HepG2 (cell line): ENCODE measurements around the gene UBL5. TPM values are rescaled to one million over a fixed set of nuclear protein-coding genes. Genes with fewer than 3 reads are reported as not detected.

ENCODE experiments used
- ATAC-seq: fragments of 200-7000 bp; cut with Tn5 transposase; 3 replicates; pipeline ENCODE4 v1.9.1; 2020; ENCODE audit warnings: mild to moderate bottlenecking, moderate library complexity
- BruUV-seq: library from RNA; stranded (reverse); fragments of 400-500 nt; replicated peaks from 2 replicates; lab custom pipeline; 2021; lab: Mats Ljungman, UMichigan
- CTCF ChIA-PET: fragments of 300-600 bp; formaldehyde crosslinking; extraction: SDS; loops from one replicate; lab custom pipeline; 2021; ENCODE audit warnings: low total read pairs, inconsistent platforms, low intra/inter-chr PET ratio; lab: Yijun Ruan, JAX
- POLR2A ChIA-PET: fragments of 350-600 bp; sonication (Branson Sonifier 250); formaldehyde crosslinking; loops from one replicate; lab custom pipeline; 2020; ENCODE audit warnings: antibody characterized with exemption, inconsistent platforms; lab: Yijun Ruan, JAX
- DNase-seq: peaks from one replicate; pipeline ENCODE4 v3.0.0-alpha.2; 2015; ENCODE audit warnings: low spot score
- FAIRE-seq: peaks from 3 replicates; lab custom pipeline; 2011; peaks lifted over from hg19 to GRCh38; lab: Jason Lieb, UNC
- H2AFZ ChIP-seq: one replicate; pipeline ENCODE4 v1.6.1; 2011; ENCODE audit warnings: low read length, inconsistent platforms
- H3K27ac ChIP-seq: fragments of 300-600 bp; 3 replicates; pipeline ENCODE4 v1.8.0; 2011; ENCODE audit warnings: mixed run types, mild to moderate bottlenecking, mixed read lengths, low read length, inconsistent platforms; ENCODE audit not compliant: insufficient read depth; ENCODE audit errors: extremely low read length
- H3K27me3 ChIP-seq, 2 experiments: fragments of 200-600 bp in 1 of 2; 2 replicates in 1 of 2; 3 replicates in 1 of 2; pipeline versions ENCODE4 v1.6.0 to v1.8.0; 2011; ENCODE audit warnings: low read length in 2 of 2, mild to moderate bottlenecking in 2 of 2, moderate library complexity in 2 of 2, inconsistent platforms in 1 of 2; ENCODE audit not compliant: insufficient read depth in 2 of 2, control insufficient read depth in 1 of 2
- H3K36me3 ChIP-seq, 2 experiments: fragments of 200-600 bp in 1 of 2; replicated peaks in 1 of 2; 2 replicates in 1 of 2; 3 replicates in 1 of 2; pipeline versions ENCODE4 v1.5.1 to v1.8.0; 2011; ENCODE audit warnings: low read length in 2 of 2, inconsistent platforms in 1 of 2; ENCODE audit not compliant: insufficient read depth in 2 of 2, control insufficient read depth in 1 of 2
- H3K4me1 ChIP-seq: 2 replicates; pipeline ENCODE4 v1.5.1; 2012; ENCODE audit warnings: low read length, inconsistent platforms; ENCODE audit not compliant: insufficient read depth
- H3K4me2 ChIP-seq: 2 replicates; pipeline ENCODE4 v1.6.0; 2011; ENCODE audit warnings: low read depth, low read length, inconsistent platforms
- H3K4me3 ChIP-seq, 3 experiments: fragments of 200-600 bp in 1 of 3; sonication (generic), shearing (Covaris generic) in 1 of 3; replicated peaks in 1 of 3; 2 replicates each; pipeline ENCODE4 v1.5.1; 2011 to 2016; ENCODE audit warnings: low read length in 3 of 3, inconsistent platforms in 2 of 3, low read depth in 2 of 3, mild to moderate bottlenecking in 2 of 3, control low read depth in 1 of 3, mixed read lengths in 1 of 3; ENCODE audit not compliant: insufficient read depth in 1 of 3
- H3K79me2 ChIP-seq: one replicate; pipeline ENCODE4 v1.6.1; 2011; ENCODE audit warnings: low read length, inconsistent platforms; ENCODE audit not compliant: insufficient read depth
- H3K9ac ChIP-seq: 2 replicates; pipeline ENCODE4 v1.6.0; 2011; ENCODE audit warnings: mild to moderate bottlenecking, low read depth, low read length, inconsistent platforms; ENCODE audit not compliant: insufficient read depth
- H3K9me3 ChIP-seq: 2 replicates; pipeline ENCODE4 v1.5.1; 2012; ENCODE audit warnings: mild to moderate bottlenecking, low read length
- H4K20me1 ChIP-seq: 2 replicates; pipeline ENCODE4 v1.6.0; 2011; ENCODE audit warnings: inconsistent platforms, mild to moderate bottlenecking, low read length, moderate library complexity; ENCODE audit not compliant: insufficient read depth
- ARID4A ChIP-seq: sonication (generic); formaldehyde crosslinking; IDR thresholded peaks from 2 replicates; pipeline ENCODE4 v1.5.0; 2020; ENCODE audit warnings: mild to moderate bottlenecking, missing genetic modification reagents, borderline replicate concordance
- BCL6 ChIP-seq: IDR thresholded peaks from 2 replicates; pipeline ENCODE4 v1.6.1; 2016; ENCODE audit warnings: missing genetic modification reagents, missing compliant biosample characterization
- BORCS8-MEF2B ChIP-seq: sonication (generic); formaldehyde crosslinking; IDR thresholded peaks from 2 replicates; pipeline ENCODE4 v1.8.0; 2022; ENCODE audit warnings: mild to moderate bottlenecking, missing genetic modification reagents
- DNMT1 ChIP-seq: sonication (generic); formaldehyde crosslinking; IDR thresholded peaks from 2 replicates; pipeline ENCODE4 v1.5.1; 2020; ENCODE audit warnings: mild to moderate bottlenecking, missing genetic modification reagents
- GTF3A ChIP-seq: sonication (generic); formaldehyde crosslinking; conservative IDR thresholded peaks from 2 replicates; pipeline ENCODE4 v1.4.0; 2020; ENCODE audit warnings: mild to moderate bottlenecking, missing genetic modification reagents
- HIVEP1 ChIP-seq: sonication (generic); formaldehyde crosslinking; IDR thresholded peaks from 2 replicates; pipeline ENCODE4 v1.4.0; 2020; ENCODE audit warnings: mild to moderate bottlenecking, missing genetic modification reagents
- MAX ChIP-seq: IDR thresholded peaks from 2 replicates; pipeline ENCODE4 v1.6.1; 2012; ENCODE audit warnings: inconsistent platforms
- NBN ChIP-seq: fragments of 450-650 bp; conservative IDR thresholded peaks from 2 replicates; pipeline ENCODE4 v1.6.1; 2017
- NKX3-1 ChIP-seq: sonication (generic); formaldehyde crosslinking; IDR thresholded peaks from 2 replicates; pipeline ENCODE4 v1.5.0; 2020; ENCODE audit warnings: missing genetic modification reagents
- SIN3A ChIP-seq: IDR thresholded peaks from 2 replicates; pipeline ENCODE4 v1.6.1; 2011; ENCODE audit warnings: low read depth, mild to moderate bottlenecking, control low read depth, low read length, borderline replicate concordance
- SMARCC2 ChIP-seq: fragments of 450-650 bp; IDR thresholded peaks from 2 replicates; pipeline ENCODE4 v1.6.1; 2017; ENCODE audit warnings: antibody characterized with exemption, mild to moderate bottlenecking
- ZFY ChIP-seq: sonication (generic); formaldehyde crosslinking; IDR thresholded peaks from 2 replicates; pipeline ENCODE4 v1.4.0; 2020; ENCODE audit warnings: missing genetic modification reagents
- ZGPAT ChIP-seq: IDR thresholded peaks from 2 replicates; pipeline ENCODE4 v1.6.1; 2016; ENCODE audit warnings: mild to moderate bottlenecking
- ZNF230 ChIP-seq: sonication (generic); formaldehyde crosslinking; IDR thresholded peaks from 2 replicates; pipeline ENCODE4 v1.4.0; 2020; ENCODE audit warnings: mild to moderate bottlenecking, missing genetic modification reagents
- ZNF34 ChIP-seq: sonication (generic); formaldehyde crosslinking; IDR thresholded peaks from 2 replicates; pipeline ENCODE4 v1.4.0; 2020; ENCODE audit warnings: mild to moderate bottlenecking, missing genetic modification reagents, borderline replicate concordance
- ZNF678 ChIP-seq: sonication (generic); formaldehyde crosslinking; IDR thresholded peaks from 2 replicates; pipeline ENCODE4 v1.4.0; 2020; ENCODE audit warnings: mild to moderate bottlenecking, missing genetic modification reagents
- ZNF761 ChIP-seq: sonication (generic); formaldehyde crosslinking; conservative IDR thresholded peaks from 2 replicates; pipeline ENCODE4 v1.4.0; 2020; ENCODE audit warnings: mild to moderate bottlenecking, missing genetic modification reagents
- WGBS: methylation state at CpG from one replicate; pipeline ENCODE4 v1.1.6; 2017; ENCODE audit warnings: low lambda C conversion rate; 5-methylcytosine and 5-hydroxymethylcytosine counted together
- in situ Hi-C: cut with HindIII; loops from 2 replicates; pipeline ENCODE4 v1.10.0; 2017; ENCODE audit warnings: low pct_unique_long_range_greater_than_20kb; ENCODE audit not compliant: extremely low pct_ligation_motif_present
- intact Hi-C: fragments of 100-400 bp; cut with micrococcal nuclease; formaldehyde crosslinking; loops from one replicate; pipeline ENCODE4 v1.10.0; 2022; ENCODE audit not compliant: unreplicated experiment
- polyA plus RNA-seq, 8 experiments: library from polyadenylated mRNA; depleted of rRNA in 3 of 8; stranded (reverse) in 7 of 8; unstranded in 1 of 8; fragments of >200 nt; fragmentation: Illumina TruSeq in 4 of 8; extraction: Trizol in 4 of 8; gene quantifications; 2 replicates each; pipeline versions ENCODE4 v1.2.1 to v1.2.3, GENCODE V29; 2011 to 2016; ENCODE audit warnings: low read depth in 4 of 8, missing spikeins in 1 of 8, mixed read lengths in 1 of 8; ENCODE audit not compliant: insufficient read depth in 1 of 8
- total RNA-seq, 5 experiments: library from RNA; depleted of rRNA; stranded (reverse); fragments of >200 nt; fragmentation: Illumina TruSeq; extraction: Trizol; gene quantifications; 2 replicates each; pipeline ENCODE4 v1.2.3, GENCODE V29; 2016; ENCODE audit warnings: low read depth in 1 of 5

The UBL5 gene
- total and polyA plus RNA-seq, 2 of the 13 experiments (the other 11 are each of a cell fraction or from before 2014, with no cell fraction given): 373 to 487 TPM

- TSS peak; percentile 42 for BruUV-seq
- CTCF ChIA-PET: no interaction called here
- intact Hi-C loops: no loop called here
- Histone ChIP-seq H2AFZ (no peak overlapping the region), H3K4me1 (peaks cover 10% of the 10 kb centered on the region), H3K27ac (peak overlapping the region; percentile 28), H4K20me1 (0 out of 2 replicates have a peak, but pooled peaks cover 7% of the 10 kb centered on the region), H3K27me3 (no peaks in the 10 kb centered on the region; a peak in 1 of 5 replicates), H3K79me2 (peaks cover 18% of the 10 kb centered on the region), H3K4me3 (peak overlapping the region; percentile 84 to 98 (median 91)), H3K36me3 (peaks cover 6 to 12% of the 10 kb centered on the region in 2 experiments), H3K9me3 (no peaks in the 10 kb centered on the region), H3K9ac (peak overlapping the region; percentile 83), H3K4me2 (peak overlapping the region; percentile 80)
- WGBS: under 1% methylated on average over 17 of the region's 28 CpGs
- FAIRE-seq (no peak), DNase-seq (no peak), ATAC-seq (peak; percentile 32)
- in situ Hi-C loops: no loop called here
- POLR2A ChIA-PET: interaction anchor here (0.9 to 1.4 kb wide), 2 partner anchors 9 to 17 kb away, joined by 3 to 10 read pairs; partner anchors contain the start of gene FBXL12
- TF ChIP-seq ARID4A (CRISPR knock-in tag) (peak; percentile 18; the same call in 1 of the 2 replicates), GTF3A (CRISPR knock-in tag) (0 out of 2 replicates have a peak, but pooled peaks have one; percentile 22), NKX3-1 (no peak), ZNF230 (CRISPR knock-in tag) (0 out of 2 replicates have a peak, but pooled peaks have one; percentile 62), ZFY (CRISPR knock-in tag) (peak; percentile 15), BORCS8-MEF2B (CRISPR knock-in tag) (0 out of 2 replicates have a peak, but pooled peaks have one; percentile 10), ZGPAT (CRISPR knock-in tag) (0 out of 2 replicates have a peak, but pooled peaks have one; percentile 8), MAX (0 out of 2 replicates have a peak, but pooled peaks have one; percentile 13), ZNF761 (CRISPR knock-in tag) (0 out of 2 replicates have a peak, but pooled peaks have one; percentile 21), HIVEP1 (no peak), ZNF34 (CRISPR knock-in tag) (0 out of 2 replicates have a peak, but pooled peaks have one; percentile 3), SIN3A (peak; percentile 30; the same call in 1 of the 2 replicates), BCL6 (CRISPR knock-in tag) (no peak), ZNF678 (CRISPR knock-in tag) (0 out of 2 replicates have a peak, but pooled peaks have one; percentile 42), DNMT1 (CRISPR knock-in tag) (peak; percentile 88; the same call in 1 of the 2 replicates), SMARCC2 (no peak), NBN (no peak)
Measured at GRCh38 chr19:9835507-9835949, 7.8 kb downstream of the UBL5 start.
